ENCODE data around the gene EHD1. TPM values are rescaled to one million over a fixed set of nuclear protein-coding genes. Genes with fewer than 3 reads are reported as not detected.

The EHD1 gene
- total and polyA plus RNA-seq, 2 of the 8 experiments (the other 6 are each of a cell fraction or from before 2014, with no cell fraction given): 31.5 to 42.9 TPM

- TF ChIP-seq CHD7 (IDR thresholded peaks at IDR 0.05; ENCODE audit: insufficient replicate concordance, low read length): no peak
- TF ChIP-seq SRF (IDR thresholded peaks at IDR 0.05; ENCODE audit: low read depth, low read length): no peak
- TF ChIP-seq NANOG (IDR thresholded peaks at IDR 0.05; ENCODE audit: insufficient read depth, low read depth, low read length, poor library complexity, severe bottlenecking): no peak
- TF ChIP-seq POLR2A (IDR thresholded peaks at IDR 0.05; ENCODE audit: control extremely low read depth in 1 of 2, low read depth in 2 of 2, low read length in 2 of 2): no peak
- TF ChIP-seq CTBP2 (IDR thresholded peaks at IDR 0.05; ENCODE audit: borderline replicate concordance, insufficient read depth, insufficient read length, low read length): no peak
Measured at GRCh38 chr11:64903291-64903833, 24.9 kb upstream of the EHD1 start (continued).
